ENCODE data around the gene ITGA2B. TPM values are rescaled to one million over a fixed set of nuclear protein-coding genes. Genes with fewer than 3 reads are reported as not detected.
"Not testable (repeated sequence)": the region's sequence is repeated elsewhere in the genome, so short reads cannot be mapped to it uniquely, and the experiment has no call there.

ITGA2B gene
- total RNA-seq, 2 experiments from 2014 or later, result 0.36 to 0.62 TPM

GRCh38 chr17:44353672-44354331 is 35.6 kb downstream of the ITGA2B start:
- Mint-ChIP-seq H3K27ac (no peak overlapping the region), H3K27me3 (no peaks in the 10 kb centered on the region), H3K36me3 (peaks cover 3% of the 10 kb centered on the region), H3K9me3 (no peaks in the 10 kb centered on the region), H3K4me1 (peaks cover 7% of the 10 kb centered on the region), H3K4me3 (no peak overlapping the region)
- DNase-seq, result peak; percentile 39

GRCh38 chr17:44352828-44353671 is 36.4 kb downstream of the ITGA2B start:
- Mint-ChIP-seq H3K27me3 (no peaks in the 10 kb centered on the region), H3K4me1 (peaks cover 10% of the 10 kb centered on the region), H3K4me3 (peak overlapping the region; percentile 62), H3K9me3 (no peaks in the 10 kb centered on the region), H3K27ac (no peak overlapping the region), H3K36me3 (peaks cover 3% of the 10 kb centered on the region)
- DNase-seq, result no peak

- peaks cover 3% of the 10 kb centered on the region for H3K36me3 Mint-ChIP-seq
- H3K9me3 Mint-ChIP-seq, result no peaks in the 10 kb centered on the region
- no peak overlapping the region for H3K4me3 Mint-ChIP-seq
- H3K4me1 Mint-ChIP-seq, result peaks cover 10% of the 10 kb centered on the region
- no peak for DNase-seq
- H3K27me3 Mint-ChIP-seq, result no peaks in the 10 kb centered on the region
- no peak overlapping the region for H3K27ac Mint-ChIP-seq
These were observed 37.3 kb downstream of the ITGA2B start for GRCh38 chr17:44351961-44352827.

- Mint-ChIP-seq H3K27me3 (no peaks in the 10 kb centered on the region), H3K4me1 (peaks cover 10% of the 10 kb centered on the region), H3K9me3 (no peaks in the 10 kb centered on the region), H3K27ac (no peak overlapping the region), H3K4me3 (no peak overlapping the region), H3K36me3 (peaks cover 3% of the 10 kb centered on the region)
- no peak for DNase-seq
These were observed 38.0 kb downstream of the ITGA2B start for GRCh38 chr17:44351464-44351863.

GRCh38 chr17:44350733-44351226 is 38.7 kb downstream of the ITGA2B start:
- Mint-ChIP-seq H3K4me3 (no peak overlapping the region), H3K36me3 (peaks cover 5% of the 10 kb centered on the region), H3K27me3 (no peaks in the 10 kb centered on the region), H3K4me1 (peaks cover 16% of the 10 kb centered on the region), H3K9me3 (no peaks in the 10 kb centered on the region), H3K27ac (no peak overlapping the region)
- peak; percentile 77 for DNase-seq

GRCh38 chr17:44349553-44350070 is 39.8 kb downstream of the ITGA2B start:
- H3K27me3 Mint-ChIP-seq, result peaks cover 3% of the 10 kb centered on the region
- no peaks in the 10 kb centered on the region for H3K9me3 Mint-ChIP-seq
- no peak overlapping the region for H3K27ac Mint-ChIP-seq
- peaks cover 23% of the 10 kb centered on the region for H3K4me1 Mint-ChIP-seq
- H3K36me3 Mint-ChIP-seq, result peaks cover 5% of the 10 kb centered on the region
- no peak for DNase-seq
- H3K4me3 Mint-ChIP-seq, result no peak overlapping the region

GRCh38 chr17:44348988-44349364 is 40.5 kb downstream of the ITGA2B start:
- H3K36me3 Mint-ChIP-seq, result peaks cover 5% of the 10 kb centered on the region
- peaks cover 23% of the 10 kb centered on the region for H3K4me1 Mint-ChIP-seq
- no peak overlapping the region for H3K27ac Mint-ChIP-seq
- no peaks in the 10 kb centered on the region for H3K9me3 Mint-ChIP-seq
- no peak for DNase-seq
- peaks cover 3% of the 10 kb centered on the region for H3K27me3 Mint-ChIP-seq
- H3K4me3 Mint-ChIP-seq, result no peak overlapping the region

- peaks cover 5% of the 10 kb centered on the region for H3K36me3 Mint-ChIP-seq
- DNase-seq, result no peak
These were observed 41.0 kb downstream of the ITGA2B start for GRCh38 chr17:44348234-44348987.

GRCh38 chr17:44347206-44348055 is 42.0 kb downstream of the ITGA2B start:
- not testable (repeated sequence) for H3K27ac Mint-ChIP-seq, H3K4me3 Mint-ChIP-seq, DNase-seq, H3K36me3 Mint-ChIP-seq, H3K9me3 Mint-ChIP-seq, H3K27me3 Mint-ChIP-seq
- H3K4me1 Mint-ChIP-seq, result peaks cover 19% of the 10 kb centered on the region

More at GRCh38 chr17:44348234-44348987, 41.0 kb downstream of the ITGA2B start:
- H3K9me3 Mint-ChIP-seq, result no peaks in the 10 kb centered on the region
- H3K27ac Mint-ChIP-seq, result peak overlapping the region; percentile 26
- H3K27me3 Mint-ChIP-seq, result peaks cover 3% of the 10 kb centered on the region
- no peak overlapping the region for H3K4me3 Mint-ChIP-seq
- H3K4me1 Mint-ChIP-seq, result peaks cover 23% of the 10 kb centered on the region

- peaks cover 2% of the 10 kb centered on the region for H3K36me3 Mint-ChIP-seq
- no peaks in the 10 kb centered on the region for H3K9me3 Mint-ChIP-seq
- no peak overlapping the region for H3K27ac Mint-ChIP-seq
- H3K4me3 Mint-ChIP-seq, result peak overlapping the region; percentile 87
- peaks cover 19% of the 10 kb centered on the region for H3K4me1 Mint-ChIP-seq
- peaks cover 3% of the 10 kb centered on the region for H3K27me3 Mint-ChIP-seq
- no peak for DNase-seq
These were observed 43.2 kb downstream of the ITGA2B start for GRCh38 chr17:44346064-44346844.

GRCh38 chr17:44345454-44346026 is 43.9 kb downstream of the ITGA2B start:
- Mint-ChIP-seq H3K36me3 (peaks cover 2% of the 10 kb centered on the region), H3K4me1 (peaks cover 19% of the 10 kb centered on the region), H3K27me3 (peaks cover 3% of the 10 kb centered on the region), H3K9me3 (no peaks in the 10 kb centered on the region), H3K4me3 (peak overlapping the region; percentile 87), H3K27ac (peak overlapping the region; percentile 80)
- peak; percentile 49 for DNase-seq

- Mint-ChIP-seq H3K4me1 (peaks cover 19% of the 10 kb centered on the region), H3K9me3 (no peaks in the 10 kb centered on the region), H3K27ac (peak within 1 kb of the TSS; percentile 80), H3K27me3 (peaks cover 3% of the 10 kb centered on the region), H3K36me3 (peaks cover 2% of the 10 kb centered on the region), H3K4me3 (peak within 1 kb of the TSS; percentile 87)
- DNase-seq, result peak; percentile 88
These were observed 44.5 kb downstream of the ITGA2B start, which contains the start of gene GRN for GRCh38 chr17:44344939-44345453. GRN (plus strand) TSS chr17:44345302; CDS start chr17:44349165, 3,863 bp downstream.
